Sigmoid colon (tissue), 4 donors: ENCODE measurements around the gene ING5.

Experiments
- POLR2A ChIP-seq, 2 donors: fragments of 450-650 bp; IDR thresholded peaks; one replicate each; pipeline ENCODE4 v1.6.1; 2016; ENCODE audit warnings: antibody characterized with exemption in 2 of 2, mild to moderate bottlenecking in 2 of 2, moderate library complexity in 2 of 2
- POLR2AphosphoS5 ChIP-seq, 4 donors: sonication (generic); formaldehyde crosslinking; IDR thresholded peaks; one replicate each; pipeline ENCODE4 v1.6.1; 2017; ENCODE audit warnings: antibody characterized with exemption in 4 of 4
- TF ChIP-seq, protein P1 (sequence below), 4 experiments: fragments of 450-650 bp in 3 of 4; fragments of 200-600 bp in 1 of 4; IDR thresholded peaks; one replicate each; pipeline ENCODE4 v1.5.1; 2016 to 2019; ENCODE audit warnings: antibody characterized with exemption in 4 of 4, mild to moderate bottlenecking in 3 of 4, moderate library complexity in 2 of 4

DNA sequence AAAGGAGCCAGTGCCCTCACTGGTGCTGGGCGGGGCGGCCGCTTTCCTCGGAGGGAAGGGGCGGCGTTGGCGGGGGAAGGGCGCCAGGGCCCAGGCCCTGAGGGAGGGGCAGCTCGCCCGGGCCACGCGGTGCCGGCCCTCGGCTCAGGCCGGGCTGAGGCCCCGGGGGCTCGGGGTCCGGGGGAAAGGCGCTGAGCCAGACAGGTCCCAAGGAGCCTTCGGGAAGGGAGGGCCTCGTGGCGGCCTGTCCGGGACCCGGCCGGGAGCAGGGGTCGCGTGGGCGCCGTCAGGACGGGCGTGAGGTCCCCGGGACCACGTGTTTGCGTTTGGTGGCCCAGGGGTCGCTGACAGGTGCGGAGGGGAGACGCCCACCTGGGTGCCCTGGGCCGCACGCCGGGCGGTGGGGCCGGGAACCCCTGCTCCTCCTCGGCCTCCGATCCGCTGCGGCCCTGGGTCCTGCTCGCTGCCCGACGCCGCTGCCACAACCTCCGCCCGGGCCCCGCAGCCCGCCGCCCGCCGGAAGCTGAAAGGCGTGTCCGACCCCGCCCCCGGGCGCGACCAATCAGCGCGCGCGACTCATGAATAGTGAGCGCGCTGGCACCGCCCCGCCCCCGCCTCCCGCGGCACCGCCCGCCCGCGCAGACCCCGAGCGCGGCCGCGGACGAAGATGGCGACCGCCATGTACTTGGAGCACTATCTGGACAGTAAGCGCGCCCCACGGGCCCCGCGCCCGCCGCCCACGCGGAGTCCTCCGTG is at the start of gene ING5:
- TF ChIP-seq, protein P1, sequence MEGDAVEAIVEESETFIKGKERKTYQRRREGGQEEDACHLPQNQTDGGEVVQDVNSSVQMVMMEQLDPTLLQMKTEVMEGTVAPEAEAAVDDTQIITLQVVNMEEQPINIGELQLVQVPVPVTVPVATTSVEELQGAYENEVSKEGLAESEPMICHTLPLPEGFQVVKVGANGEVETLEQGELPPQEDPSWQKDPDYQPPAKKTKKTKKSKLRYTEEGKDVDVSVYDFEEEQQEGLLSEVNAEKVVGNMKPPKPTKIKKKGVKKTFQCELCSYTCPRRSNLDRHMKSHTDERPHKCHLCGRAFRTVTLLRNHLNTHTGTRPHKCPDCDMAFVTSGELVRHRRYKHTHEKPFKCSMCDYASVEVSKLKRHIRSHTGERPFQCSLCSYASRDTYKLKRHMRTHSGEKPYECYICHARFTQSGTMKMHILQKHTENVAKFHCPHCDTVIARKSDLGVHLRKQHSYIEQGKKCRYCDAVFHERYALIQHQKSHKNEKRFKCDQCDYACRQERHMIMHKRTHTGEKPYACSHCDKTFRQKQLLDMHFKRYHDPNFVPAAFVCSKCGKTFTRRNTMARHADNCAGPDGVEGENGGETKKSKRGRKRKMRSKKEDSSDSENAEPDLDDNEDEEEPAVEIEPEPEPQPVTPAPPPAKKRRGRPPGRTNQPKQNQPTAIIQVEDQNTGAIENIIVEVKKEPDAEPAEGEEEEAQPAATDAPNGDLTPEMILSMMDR (IDR thresholded peaks at IDR 0.05): peak in 1 of 4 experiments; percentile 6
- TF ChIP-seq POLR2AphosphoS5 (IDR thresholded peaks at IDR 0.05): peak; percentile 50 to 87 (median 70)
- peak; percentile 36 to 37 for TF ChIP-seq POLR2A (IDR thresholded peaks at IDR 0.05)
